GM19043 (cell line): ENCODE data around the gene TNNI2.
"Not testable (repeated sequence)": the region's sequence is repeated elsewhere in the genome, so short reads cannot be mapped to it uniquely, and the experiment has no call there.

ENCODE experiments used
- ATAC-seq: cut with Tn5 transposase; IDR thresholded peaks from one replicate; pipeline ENCODE4 v1.9.1; 2021; ENCODE audit warnings: low read depth; ENCODE audit not compliant: unreplicated experiment

The TNNI2 gene

DNA sequence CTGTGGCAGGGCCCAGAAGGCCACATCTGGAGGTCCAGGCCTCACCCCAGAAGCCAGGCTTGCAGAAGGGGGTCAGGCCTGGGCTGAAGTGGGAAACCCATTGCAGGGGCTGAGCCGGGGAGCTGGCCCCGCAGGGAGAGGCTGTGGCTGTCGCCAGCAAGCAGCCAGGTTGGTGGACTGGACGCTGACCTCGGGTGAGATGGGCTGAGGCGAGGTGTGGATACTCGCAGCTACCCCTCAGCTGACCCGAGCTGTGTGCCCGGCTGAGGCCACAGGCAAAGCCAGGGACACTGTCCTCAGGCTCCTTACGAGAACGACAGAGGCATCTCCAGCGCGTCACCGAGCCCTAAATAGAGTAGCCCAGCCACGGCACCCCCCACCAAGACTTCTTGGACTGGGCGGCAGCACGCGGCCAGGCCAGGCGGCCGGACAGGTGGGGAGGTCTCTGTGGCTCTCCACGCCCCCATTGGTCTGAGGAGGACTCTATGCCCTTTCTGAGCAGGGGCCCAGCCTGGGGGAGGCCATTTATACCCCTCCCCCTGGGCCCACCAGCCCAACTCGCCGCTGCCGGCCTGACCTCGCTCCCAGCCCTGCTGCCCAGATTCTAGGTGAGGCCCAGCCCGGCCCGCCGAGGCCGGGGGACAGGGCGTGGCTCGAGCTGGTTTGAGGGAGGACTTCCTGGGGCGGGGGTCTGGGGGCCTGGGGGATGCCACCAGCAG is at the start of gene TNNI2:
Gene TNNI2 (plus strand): TSS at position 556 of the 719 bp plus-strand sequence. CDS start 716 bp downstream, outside the sequence.
- ATAC-seq, result no peak

DNA sequence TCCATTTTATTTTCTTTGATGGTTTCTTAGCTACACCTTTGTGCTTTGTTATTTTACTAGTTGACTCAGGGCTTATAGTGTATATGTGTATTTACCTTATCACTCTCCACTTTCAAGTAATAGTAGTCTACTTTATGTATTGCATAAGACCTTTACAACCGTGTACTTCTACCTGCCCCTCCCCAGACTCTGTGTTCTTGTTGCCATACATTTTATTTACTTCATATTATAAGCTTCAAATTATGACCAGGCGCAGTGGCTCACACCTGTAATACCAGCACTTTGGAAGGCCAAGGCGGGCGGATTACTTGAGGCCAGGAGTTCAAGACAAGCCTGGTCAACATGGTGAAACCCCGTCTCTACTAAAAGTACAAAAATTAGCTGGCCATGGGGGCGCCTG is 46.9 kb upstream of the TNNI2 start:
- ATAC-seq, result no peak

DNA sequence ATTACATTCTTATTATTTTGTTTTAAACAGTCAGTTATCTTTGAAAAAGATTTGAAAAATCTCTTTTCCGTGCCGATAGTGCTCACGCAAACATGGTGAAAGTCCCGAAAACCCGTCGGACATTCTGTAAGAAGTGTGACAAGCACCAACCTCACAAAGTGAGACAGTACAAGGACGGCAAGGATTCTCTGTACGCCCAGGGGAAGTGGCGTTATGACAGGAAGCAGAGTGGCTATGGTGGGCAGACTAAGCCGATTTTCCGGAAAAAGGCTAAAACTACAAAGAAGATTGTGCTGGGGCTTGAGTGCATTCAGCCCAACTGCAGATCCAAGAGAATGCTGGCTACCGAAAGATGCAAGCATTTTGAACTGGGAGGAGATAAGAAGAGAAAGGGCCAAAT is 46.3 kb upstream of the TNNI2 start:
- no peak for ATAC-seq

DNA sequence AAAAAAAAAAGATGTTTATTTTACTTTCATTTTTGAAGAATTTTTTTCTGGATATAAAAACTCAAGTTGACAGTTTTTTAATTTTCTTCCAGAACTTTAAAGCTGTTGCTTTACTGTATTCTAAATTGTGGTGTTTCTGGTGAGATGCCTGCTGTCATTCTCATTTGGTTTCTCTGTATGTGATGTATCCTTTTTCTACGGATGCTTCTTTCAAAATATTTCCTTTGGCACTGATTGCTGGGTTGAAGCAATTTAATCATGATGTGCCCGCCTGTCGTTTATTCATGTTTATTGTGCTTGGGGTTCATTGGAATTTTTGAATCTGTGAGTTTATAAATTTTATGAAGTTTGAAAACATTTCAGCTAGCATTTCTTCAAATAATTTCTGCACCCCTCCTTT is 45.7 kb upstream of the TNNI2 start:
- no peak for ATAC-seq

DNA sequence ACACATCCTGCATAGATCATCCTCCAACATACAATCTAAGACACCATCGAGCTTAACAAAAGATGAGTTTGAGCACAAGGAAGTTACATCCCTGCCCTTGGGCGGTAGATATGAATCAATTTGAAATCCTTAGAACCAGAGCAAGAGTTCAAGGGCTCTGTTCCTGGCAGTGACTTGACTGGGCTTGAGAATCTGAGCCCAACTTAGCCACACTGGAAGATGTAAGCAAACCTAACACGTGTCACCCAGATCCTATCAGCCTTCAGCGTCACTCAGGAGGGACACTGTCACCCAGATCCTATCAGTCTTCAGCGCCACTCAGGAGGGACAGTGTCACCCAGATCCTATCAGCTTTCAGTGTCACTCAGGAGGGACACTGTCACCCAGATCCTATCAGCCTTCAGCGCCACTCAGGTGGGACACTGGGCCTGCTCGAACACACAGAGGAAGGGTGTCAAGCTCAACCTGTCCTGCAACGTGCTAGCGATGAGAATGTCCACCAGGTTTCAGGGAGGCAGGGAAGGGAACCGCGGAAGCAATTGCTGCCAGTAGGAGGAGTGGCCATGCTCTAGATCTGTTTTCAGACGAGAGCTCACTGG is 42.3 kb upstream of the TNNI2 start:
- no peak for ATAC-seq

DNA sequence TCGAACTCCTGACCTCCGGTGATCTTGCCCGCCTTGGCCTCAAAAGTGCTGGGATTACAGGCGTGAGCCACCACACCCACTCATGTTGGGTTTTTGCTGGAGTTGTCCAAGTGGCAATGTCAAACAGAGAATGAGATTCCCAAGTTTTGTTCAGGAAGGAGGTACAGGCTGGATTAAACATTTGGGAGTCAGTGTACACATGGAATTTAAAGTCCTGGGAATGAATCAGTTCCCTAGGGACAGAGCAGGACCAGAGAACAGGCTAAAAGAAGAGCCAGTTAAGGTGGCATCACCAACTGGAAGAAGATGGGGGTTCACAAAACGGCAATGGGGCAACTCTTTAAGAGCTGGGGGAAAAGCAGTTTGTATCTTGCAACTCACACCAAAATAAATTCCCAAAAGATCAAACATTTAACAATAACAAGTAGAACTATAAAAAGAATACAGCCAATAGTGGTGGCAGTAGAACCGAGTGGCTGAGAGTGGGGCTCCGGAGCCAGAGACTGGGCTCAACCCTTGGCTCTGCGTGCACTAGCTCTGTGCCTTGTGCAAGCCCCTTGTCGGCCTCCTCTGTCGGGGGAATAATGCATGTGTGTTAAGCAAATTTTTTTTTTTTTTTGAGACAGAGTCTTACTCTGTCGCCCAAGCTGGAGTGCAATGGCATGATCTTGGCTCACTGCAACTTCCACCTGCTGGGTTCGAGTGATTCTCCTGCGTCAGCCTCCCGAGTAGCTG is 41.2 kb upstream of the TNNI2 start:
- ATAC-seq, result no peak

DNA sequence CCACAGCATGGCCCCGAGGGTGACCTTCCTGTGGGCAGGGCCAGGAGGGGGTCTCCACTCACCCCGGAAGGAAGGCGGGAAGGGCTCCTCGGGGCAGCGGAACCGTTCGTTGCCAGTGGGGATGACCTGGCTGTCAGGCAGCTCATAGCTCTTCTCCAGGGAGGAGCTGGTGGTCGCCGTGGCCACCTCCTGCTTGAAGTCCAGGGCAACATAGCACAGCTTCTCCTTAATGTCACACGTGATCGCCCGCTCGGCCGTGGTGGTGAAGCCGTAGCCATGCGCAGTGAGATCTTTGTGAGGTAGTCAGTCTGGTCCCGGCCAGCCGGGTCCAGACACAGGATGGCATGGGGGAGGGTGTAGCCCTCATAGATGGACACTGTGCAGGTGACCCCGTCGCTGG is 35.5 kb upstream of the TNNI2 start:
- no peak for ATAC-seq

DNA sequence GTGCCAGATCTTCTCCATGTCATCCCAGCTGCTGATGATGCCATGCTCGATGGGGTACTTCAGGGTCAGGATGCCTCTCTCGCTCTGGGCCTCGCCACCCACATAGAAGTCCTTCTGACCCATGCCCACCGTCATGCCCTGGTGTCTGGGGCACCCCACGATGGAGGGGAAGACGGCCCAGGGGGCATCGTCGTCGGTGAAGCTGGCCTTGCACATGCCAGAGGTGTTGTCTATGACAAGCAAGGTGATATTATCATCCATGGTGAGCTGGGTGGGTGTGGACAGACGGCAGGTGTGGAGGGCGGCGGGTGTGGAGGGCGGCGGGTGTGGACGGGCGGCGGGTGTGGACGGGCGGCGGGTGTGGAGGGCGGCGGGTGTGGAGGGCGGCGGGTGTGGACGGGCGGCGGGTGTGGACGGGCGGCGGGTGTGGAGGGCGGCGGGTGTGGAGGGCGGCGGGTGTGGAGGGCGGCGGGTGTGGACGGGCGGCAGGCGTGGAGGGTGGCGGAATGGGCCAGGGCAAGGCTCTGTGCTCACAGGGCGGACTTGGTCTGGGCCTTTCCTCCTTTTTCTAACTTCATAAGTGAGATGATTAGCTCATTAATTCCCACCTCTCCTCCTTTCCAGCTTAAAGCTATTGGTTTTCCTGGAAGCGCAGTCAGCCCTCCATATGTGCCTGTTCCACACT is 34.8 kb upstream of the TNNI2 start:
- not testable (repeated sequence) for ATAC-seq

DNA sequence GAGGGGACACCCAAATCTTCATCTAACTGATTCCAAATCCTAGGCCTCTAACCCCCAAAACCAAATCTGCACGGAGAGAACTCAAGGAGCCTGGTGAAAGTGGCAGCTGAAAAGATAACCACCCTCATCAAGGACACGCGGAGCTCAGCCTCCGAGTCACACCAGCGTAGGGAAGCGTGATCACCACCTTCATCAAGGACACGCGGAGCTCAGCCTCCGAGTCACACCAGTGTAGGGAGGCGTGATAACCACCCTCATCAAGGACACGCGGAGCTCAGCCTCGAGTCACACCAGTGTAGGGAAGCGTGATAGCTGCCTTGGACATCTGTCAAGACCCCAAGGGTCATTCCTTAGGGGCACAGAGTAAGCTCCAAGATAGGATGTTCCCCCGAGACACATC is 33.3 kb upstream of the TNNI2 start:
- ATAC-seq, result no peak

DNA sequence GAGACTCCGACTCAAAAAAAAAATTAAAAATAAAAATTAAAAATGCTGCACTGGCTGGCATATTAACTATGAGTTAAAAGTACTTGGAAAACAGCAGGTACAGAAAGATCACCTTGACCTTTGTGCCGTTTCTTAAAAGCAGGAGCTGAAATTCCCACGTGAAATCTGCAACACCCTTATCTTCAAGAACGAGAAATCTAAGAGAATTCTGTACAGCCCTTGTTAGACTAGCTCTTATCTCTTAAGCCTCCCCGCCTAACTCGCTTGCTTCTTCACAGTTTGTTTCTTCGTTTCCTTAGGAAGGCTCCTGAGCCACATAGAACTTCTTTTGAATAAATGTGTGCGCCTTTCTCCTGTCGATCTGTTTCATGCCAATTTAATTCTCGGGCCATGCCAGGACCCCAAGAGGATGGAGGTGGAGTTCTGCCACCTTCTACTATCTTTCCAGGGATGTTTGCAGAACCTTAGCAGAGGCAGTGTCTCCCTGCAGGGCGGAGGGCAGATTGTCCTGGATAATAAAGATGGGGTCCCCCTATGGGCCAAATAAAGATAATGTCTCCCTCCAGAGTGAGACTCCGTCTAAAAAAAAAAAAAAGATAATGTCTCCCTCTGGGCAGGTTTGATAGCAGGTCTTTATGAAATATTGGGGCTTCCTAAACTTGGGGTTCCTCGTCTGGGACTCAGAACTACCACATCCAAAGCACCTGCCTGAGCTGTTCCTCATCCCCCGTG is 31.4 kb upstream of the TNNI2 start:
- no peak for ATAC-seq

DNA sequence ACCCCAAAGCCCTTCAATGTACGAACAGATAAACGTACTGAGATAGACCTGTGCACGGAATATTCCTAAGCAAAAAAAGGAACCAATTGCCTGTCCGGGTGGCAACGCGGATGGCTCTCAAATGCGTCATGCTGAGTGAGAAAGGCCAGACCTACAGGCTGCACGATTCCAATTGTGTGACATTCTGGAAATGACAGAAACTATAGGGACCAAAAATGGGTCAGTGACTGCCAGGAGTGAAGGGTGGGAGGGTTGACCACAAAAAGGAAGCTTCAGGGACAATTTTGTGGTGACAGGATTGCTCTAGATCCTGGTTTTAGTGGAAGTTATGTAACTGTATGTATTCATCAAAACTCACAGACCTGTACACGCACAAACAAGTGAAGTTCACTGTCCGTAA is 28.0 kb upstream of the TNNI2 start:
- no peak for ATAC-seq

DNA sequence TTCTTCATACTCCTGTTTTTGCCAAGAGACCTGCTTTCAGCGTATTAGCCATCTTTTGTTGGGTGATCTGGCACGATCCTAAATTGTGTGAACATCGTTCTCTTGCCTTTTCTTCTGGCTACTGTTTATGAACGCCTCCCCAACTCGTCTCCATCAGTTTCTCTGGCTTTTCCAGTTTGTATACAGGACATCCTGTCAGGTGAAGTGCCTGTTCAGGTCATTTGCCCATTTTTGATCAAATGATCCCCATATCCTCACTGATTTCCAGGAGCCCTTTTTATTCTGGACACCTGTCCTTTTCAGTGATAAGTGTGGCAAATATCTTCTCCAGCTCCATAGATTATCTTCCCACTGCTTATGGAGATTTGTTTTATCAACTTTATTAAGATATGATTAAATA is 26.5 kb upstream of the TNNI2 start:
- no peak for ATAC-seq

DNA sequence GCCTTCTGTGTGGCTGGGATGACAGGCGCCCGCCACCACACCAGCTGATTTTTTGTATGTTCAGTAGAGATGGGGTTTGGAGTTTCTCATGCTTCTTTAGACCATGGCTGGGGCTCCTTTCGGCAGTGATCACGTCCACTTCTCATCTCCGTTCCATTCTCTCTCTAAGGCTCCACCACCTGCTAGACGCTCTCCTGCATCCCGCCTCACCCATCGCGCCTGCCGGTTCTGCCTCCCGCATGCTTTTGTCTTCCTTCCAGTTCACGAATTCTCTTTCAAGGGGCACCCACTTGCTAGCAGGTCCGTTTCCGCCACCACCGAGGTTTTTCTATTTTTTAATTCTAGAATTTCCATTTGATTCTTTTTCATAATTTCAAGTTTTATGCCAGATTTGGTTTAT is 26.0 kb upstream of the TNNI2 start:
- ATAC-seq, result no peak

DNA sequence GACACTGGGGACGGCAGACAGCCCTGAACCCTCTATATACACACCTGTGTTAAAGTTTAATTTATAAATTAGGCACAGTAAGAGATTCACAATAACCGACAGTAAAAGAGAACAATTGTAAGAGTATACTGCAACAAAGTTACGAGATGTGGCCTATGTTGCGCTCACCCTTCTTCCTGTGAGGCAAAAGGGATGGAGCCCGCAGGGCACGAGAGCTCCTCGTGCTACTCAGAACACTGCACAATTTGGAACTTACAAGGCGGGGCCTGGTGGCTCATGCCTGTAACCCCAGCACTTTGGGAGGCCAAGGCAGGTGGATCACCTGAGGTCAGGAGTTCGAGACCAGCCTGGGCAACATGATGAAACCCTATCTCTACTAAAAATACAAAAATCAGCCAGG is 25.4 kb upstream of the TNNI2 start:
- not testable (repeated sequence) for ATAC-seq

DNA sequence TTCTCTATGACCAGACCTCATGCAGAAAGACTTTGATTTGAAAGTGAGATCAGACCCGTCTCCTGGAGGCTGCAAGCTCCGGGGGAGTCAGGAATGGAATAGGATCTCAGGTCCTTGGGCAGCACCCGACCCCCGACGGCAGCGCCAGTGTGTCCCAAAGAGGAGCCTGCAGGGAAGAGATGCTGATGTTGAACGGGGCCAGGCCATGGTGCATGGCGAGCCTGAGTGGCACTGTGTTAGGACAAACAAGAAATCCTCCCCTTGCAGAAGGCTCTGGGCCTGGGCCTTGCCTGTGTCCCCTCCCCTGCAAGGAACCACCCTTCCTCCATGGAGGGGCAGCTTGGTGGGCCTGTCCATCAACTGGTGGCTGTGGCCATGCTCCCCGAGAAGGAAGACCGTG is 24.1 kb upstream of the TNNI2 start:
- ATAC-seq, result no peak

DNA sequence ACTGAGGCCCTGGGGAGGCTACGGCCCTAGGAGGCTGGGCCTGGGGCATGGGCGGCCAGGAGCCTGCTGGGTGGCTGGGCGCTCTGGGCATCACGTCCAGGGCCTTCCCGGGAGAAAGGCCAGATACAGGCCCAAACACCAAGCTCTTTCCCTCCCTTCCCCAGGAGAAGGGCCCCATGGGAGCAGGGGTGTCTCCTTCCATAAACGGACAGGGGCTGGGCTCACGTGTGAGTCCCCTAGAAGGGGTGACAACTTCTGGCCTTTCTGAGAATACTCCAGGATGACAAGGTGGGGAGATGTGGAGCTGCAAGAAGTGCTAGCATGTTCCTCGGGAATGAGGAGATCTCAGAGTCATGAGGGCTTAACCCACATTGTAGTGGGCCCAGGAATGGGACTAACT is 23.5 kb upstream of the TNNI2 start:
- ATAC-seq, result no peak

DNA sequence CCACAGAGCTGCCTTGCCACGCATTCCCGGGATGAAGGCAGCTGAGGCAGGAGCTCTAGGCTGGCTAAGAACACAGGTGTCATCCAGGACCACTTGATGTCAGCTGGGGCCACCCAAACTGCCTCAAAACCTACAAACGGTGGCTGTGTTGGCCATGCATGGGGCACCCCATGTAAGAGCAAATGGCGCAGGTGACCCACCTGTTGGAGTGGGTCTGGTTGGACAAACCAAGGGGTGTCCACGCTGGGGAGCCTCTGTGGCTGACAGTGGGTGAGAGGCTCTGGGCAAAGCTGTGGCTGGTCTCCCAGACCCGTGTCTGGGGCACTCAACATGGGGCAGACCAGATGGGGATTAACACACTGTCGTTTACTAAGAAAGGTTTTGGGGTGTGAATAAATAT is 23.0 kb upstream of the TNNI2 start:
- ATAC-seq, result no peak

DNA sequence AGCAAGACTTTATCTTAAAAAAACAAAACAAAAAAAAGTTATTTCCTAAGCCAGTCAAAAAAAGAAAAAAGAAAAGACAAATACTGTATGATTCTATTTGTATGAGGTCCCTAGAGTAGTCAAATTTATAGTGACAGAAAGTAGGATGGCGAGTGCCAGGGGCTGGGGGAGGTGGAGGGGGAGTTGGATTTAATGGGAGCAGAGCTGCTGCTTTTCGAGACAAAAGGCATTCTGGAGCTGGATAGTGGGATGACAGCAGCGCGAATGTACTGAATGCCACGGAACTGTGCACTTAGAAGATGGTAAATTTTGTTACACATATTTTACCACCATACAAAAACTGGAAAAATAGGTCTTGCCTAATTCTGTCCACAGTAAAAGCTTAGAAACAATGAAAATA is 21.8 kb upstream of the TNNI2 start:
- no peak for ATAC-seq

DNA sequence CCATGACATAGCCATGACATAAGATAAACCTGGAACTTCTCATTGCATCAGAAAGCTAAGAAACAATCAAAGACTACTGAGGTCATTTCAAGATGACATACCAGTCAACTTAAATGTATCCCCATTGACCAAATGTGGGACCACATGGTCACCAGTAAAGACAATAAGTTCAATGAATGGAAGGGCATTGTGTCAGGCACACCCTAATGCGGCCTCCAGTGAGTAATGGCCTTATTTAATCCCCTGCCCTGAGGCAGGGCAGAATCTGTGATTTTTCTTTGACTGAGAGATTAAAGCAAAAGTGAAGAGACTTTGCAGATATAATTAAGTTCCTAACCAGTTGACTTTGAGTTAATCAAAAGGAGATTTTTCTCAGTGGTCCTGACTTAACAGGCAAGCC is 21.3 kb upstream of the TNNI2 start:
- ATAC-seq, result no peak

DNA sequence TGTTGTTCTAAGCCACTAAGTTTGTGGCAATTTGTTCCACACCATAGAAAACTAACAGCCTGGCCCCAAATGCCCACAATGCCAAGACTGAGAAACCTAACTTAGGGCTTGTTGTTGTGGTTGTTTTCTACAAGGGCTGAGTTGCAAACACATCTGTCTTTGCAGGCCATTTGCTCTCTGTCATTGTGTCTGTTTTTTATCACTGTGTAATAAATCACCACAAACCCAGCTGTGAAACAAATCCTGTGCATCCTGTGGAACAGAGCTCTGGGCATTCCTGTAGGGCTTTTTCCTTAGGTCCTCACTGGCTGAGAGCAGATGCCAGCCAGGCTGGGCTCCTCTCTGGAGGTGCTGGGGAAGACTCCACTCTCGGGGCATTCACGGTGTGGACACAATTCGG is 19.7 kb upstream of the TNNI2 start:
- no peak for ATAC-seq
